ENCODE results near the gene NEGR1.

NEGR1 gene

GRCh38 chr1:71561206-71561605 is 721.1 kb downstream of the NEGR1 start:
- DNase-seq (ENCODE audit: low spot score) = no peak

DNA sequence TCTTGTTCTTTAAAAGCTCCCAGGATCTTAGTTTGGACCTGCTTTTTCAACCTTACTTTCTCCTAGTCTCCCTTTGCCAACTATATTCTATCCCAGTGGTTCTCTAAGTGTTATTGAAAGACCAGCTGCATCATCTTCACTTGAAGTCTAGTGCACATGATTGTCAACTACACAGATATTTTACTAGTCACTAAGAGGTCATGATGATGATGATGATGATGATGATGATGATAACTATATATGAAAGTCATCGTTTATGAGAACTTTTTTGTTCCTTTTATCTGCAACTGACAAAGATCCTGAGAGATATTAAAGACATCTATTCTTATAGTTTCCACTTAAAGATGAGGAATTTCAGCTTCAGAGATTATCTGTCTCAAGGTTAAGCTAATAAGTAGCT is 722.5 kb downstream of the NEGR1 start:
- DNase-seq (ENCODE audit: low spot score) = no peak

GRCh38 chr1:71557138-71557537 is 725.2 kb downstream of the NEGR1 start:
- DNase-seq (ENCODE audit: low spot score) = no peak

DNA sequence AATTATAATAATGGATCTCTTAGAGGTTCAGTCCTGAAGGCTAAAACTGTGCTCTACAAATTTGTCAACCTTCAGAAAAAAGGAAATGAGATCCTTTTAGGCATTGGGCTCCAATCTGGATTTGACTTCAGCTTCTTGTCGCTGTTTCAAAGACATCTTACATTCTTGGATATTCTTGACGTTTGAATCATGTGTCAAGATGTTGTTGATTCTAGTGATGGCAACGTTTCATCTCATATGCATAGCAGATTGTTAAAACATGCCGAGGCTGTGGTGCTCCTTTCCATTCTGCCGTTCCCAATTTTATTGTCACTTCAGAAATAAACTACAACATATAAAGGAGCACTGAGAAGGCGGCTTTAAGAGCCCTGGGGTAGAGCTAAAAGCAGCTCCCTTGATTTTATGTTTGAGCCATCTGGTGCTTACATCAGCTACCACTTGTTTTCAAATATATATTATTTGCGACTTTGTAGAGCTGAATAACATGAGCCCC is 733.9 kb downstream of the NEGR1 start:
- no peak for DNase-seq (ENCODE audit: low spot score)

DNA sequence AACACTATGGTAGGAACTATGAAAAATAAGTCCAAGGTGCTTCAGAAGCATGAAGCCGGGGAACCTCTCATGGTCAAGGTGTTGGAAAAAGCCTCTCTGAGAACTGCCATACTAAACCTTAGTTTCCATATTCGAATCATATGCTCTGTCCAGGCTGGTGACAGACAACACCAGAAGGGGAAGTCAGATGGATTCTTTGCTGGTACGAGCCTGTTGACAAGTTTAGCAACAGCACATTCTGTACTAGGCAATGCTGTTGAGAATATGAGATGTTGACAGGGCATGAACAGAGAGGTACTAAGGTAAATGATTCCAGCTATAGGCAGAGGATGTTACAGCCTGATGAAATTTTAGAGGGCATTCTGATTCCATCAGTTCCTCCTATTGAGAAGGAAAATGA is 740.2 kb downstream of the NEGR1 start:
- DNase-seq (ENCODE audit: low spot score) = no peak

GRCh38 chr1:71533950-71534349 is 748.4 kb downstream of the NEGR1 start:
- no peak for DNase-seq (ENCODE audit: low spot score)

- no peak for DNase-seq (ENCODE audit: low spot score)
These were observed 750.0 kb downstream of the NEGR1 start for GRCh38 chr1:71532343-71532742.

DNA sequence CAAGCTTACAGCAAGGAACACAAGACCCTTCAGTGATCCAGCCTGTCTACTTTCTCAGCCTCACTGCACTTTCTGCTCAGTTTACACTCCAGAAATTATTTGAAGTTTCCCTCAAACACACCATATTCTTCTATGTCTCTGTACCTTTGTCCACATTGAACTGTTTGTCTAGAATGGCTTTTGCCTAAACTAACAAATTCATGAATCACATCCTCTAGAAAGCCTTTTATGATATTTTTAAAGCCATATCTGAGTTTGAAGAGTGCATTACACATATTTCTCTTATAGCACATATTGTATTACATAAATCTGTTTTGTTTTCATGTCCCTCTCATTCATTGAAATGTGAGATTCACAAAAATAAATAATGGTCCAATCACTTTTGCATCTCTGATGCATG is 755.5 kb downstream of the NEGR1 start:
- no peak for DNase-seq (ENCODE audit: low spot score)

DNA sequence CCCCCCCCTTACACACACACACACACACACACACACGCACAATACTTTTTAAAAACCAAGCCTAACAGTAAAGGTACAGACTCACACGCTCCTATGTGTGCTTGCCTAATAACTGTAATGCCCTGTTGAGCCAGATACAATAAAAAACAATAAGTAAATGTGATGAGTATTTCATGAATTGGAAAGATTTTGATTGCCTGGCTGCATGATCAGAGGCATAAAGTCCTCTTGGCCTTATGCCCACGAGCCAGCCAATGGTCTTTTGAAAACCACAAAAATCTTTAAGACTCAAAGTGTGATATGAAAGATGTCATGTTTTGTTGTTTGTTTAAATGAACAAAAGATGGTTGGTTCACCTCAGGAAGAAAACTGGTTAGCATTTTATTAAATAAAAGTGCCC is 759.6 kb downstream of the NEGR1 start:
- no peak for DNase-seq (ENCODE audit: low spot score)

DNA sequence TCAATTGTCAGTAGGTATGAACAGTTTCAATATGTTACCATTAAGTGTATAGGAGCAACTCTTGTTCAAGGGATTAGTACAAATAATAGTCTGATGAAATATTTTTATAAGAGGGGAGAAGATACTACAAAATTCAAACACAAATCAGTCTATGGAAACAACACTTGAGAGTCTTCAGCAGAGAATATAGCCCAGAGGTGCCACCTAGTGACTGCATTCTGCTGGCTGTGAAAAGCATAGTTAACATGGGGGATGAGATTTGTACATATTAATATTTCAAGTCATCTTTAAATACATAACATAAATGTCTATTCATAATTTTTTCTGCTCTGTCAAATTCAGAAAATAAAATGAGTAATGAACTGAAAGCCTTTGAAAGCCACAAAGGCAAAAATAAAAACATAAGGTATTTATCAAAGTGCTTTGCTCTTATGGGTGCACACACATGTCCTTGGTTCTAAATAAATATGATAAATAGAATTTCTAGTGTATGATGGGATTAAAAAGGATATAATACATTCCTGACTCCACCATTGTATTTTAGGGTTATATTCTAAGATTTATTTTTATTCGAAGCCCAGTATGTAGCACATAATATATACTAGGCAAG is 760.6 kb downstream of the NEGR1 start:
- DNase-seq (ENCODE audit: low spot score) = no peak

GRCh38 chr1:71511505-71511904 is 770.8 kb downstream of the NEGR1 start:
- DNase-seq (ENCODE audit: low spot score) = no peak

DNA sequence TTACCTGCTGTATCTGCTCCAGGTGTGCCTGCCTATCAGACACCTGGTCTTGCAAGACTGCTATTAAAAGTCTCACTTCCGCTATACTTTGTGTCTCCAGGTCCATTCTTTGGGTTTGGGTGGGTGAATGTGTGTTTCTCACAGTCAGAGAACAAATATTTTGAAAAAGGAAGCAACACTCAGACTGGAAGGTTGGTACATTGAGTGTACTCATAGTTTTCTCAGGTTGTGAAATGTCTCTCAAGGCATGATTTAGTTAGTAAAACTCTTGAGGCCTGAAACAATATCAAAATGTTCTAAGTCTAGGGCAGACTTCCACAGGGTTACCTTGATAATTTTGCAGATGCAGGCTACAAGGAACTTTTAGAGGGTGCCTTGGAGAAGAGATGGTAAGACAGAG is 771.6 kb downstream of the NEGR1 start:
- no peak for DNase-seq (ENCODE audit: low spot score)

GRCh38 chr1:71509051-71509595 is 773.2 kb downstream of the NEGR1 start:
- no peak for DNase-seq (ENCODE audit: low spot score)

DNA sequence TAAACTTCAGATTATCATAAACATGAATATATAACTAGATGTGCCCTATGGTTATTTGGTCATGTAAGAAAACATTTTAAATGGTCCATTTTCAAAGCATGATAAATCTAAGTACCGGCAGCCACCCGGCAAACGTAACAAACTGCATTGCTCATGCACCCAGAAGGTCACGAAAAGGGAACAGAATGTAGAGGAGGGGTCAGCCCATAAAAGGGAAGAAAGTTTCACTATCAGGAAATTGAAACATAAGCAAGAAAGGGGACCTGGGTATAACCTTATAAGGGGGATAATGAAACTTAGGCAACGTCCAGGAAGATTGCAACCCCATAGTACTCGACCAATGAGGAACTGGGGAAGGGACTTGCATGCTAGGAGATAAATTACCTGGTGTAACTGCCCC is 780.3 kb downstream of the NEGR1 start:
- no peak for DNase-seq (ENCODE audit: low spot score)

- no peak for DNase-seq (ENCODE audit: low spot score)
These were observed 783.8 kb downstream of the NEGR1 start for GRCh38 chr1:71498542-71498941.

DNA sequence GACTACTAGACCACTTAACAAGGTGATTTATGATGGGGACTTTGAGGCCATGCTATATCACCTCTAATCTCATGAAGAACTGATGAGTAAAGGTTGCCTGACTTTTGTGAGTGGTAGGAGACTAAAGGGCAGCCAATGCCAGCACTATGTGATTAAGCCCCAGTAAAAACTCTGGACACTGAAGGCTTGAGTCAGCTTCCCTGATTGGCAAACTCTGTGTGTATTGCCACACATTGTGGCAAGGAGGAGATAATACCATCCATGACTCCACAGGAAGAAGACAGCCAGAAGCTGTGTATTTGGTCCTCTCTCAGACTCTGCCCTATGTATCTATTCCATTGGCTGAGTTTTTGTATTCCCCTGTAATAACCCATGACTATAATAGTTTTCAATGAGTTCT is 788.2 kb downstream of the NEGR1 start:
- DNase-seq (ENCODE audit: low spot score) = no peak

GRCh38 chr1:71492298-71493041 is 789.9 kb downstream of the NEGR1 start:
- DNase-seq (ENCODE audit: low spot score) = no peak

- DNase-seq (ENCODE audit: low spot score) = no peak
These were observed 791.9 kb downstream of the NEGR1 start for GRCh38 chr1:71490432-71490831.

DNA sequence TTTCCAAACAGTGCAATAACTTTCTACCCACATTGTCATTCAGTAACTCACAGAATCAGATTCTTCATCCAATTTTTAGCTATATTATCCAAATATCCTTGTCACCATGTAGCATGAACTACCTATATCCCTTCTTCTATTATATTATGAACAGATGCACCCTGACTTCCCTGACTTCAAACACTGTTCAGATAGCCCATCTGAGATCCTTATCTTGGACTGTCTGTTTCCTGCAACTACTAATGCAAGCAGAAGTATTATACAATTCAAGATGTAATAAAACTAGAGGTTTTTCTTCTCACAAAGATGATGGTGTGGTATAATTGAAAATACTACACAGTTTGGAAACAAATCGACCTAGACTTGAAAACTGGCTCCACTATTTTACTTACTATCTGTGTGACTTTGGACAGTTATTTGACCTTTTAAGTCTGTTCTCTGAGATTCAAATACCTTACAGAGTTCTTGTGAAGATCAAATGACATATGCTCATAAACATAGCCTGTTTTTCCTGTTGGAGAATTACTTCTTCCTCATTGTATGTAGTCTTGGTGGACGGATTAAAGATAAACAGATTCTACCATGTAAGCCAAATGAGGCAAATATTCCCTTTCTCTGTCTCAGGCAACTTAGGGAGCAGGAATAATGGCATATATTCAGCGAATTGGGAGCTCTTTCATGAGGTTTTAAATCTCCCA is 793.6 kb downstream of the NEGR1 start:
- no peak for DNase-seq (ENCODE audit: low spot score)

- DNase-seq (ENCODE audit: low spot score) = no peak
These were observed 809.0 kb downstream of the NEGR1 start for GRCh38 chr1:71473331-71473730.

GRCh38 chr1:71465093-71465492 is 817.2 kb downstream of the NEGR1 start:
- DNase-seq (ENCODE audit: low spot score) = no peak

DNA sequence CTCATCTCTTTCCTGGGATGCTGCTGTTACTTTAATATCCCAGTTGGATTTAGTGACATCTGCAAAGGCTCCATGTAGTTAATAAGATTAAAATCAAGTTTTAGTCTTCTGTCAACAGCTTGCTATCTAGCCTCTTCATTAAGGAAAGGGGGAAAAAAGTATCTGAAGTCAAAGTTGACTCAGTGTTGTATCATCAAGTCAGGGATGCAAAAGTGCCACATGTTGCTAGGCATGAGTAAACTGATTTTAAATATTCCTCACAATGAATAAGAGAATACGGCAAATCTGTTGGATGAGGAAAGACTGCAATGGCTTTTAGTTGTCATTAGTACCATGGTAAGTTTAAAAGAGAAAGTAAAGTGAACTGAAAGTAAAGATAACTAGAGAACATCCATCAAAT is 818.3 kb downstream of the NEGR1 start:
- no peak for DNase-seq (ENCODE audit: low spot score)

- DNase-seq (ENCODE audit: low spot score) = no peak
These were observed 819.2 kb downstream of the NEGR1 start for GRCh38 chr1:71463144-71463543.

All from left forelimb (tissue), 1 donor.